ENCODE results near the gene GNB5.
"Not testable (repeated sequence)": the region's sequence is repeated elsewhere in the genome, so short reads cannot be mapped to it uniquely, and the experiment has no call there.

Gene GNB5

DNA sequence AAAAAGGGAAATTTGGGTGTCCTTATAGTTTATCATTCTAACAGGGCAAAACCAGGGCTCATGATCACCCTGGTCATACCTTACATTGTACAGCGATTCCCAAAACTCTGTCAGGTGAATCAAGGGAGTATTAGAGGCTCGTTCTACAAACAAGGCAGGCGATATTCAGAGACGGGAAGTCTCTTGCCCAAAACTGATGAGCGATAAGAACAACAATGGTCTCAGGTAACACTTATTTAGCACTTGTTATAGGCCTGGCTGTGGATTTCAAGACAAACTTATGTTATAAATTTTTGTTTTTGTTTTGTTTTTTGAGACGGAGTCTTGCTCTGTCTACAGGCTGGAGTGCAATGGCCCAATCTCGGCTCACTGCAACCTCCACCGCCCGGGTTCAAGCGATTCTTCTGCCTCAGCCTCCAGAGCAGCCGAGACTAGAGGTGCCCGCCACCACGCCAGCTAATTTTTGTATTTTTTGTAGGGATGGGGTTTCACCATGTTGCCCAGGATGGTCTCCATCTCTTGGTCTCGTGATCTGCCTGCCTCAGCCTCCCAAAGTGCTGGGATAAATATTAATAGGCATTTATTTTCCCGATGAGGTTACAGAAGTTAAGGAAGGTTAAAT lies 91.4 kb downstream of the GNB5 start:
- no peaks in the 10 kb centered on the region for H3K36me3 ChIP-seq (ENCODE audit: control insufficient read depth, insufficient read depth, low read length)
- H3K27ac ChIP-seq, result no peak overlapping the region
- no peak for TF ChIP-seq CTCF (IDR thresholded peaks at IDR 0.05)

DNA sequence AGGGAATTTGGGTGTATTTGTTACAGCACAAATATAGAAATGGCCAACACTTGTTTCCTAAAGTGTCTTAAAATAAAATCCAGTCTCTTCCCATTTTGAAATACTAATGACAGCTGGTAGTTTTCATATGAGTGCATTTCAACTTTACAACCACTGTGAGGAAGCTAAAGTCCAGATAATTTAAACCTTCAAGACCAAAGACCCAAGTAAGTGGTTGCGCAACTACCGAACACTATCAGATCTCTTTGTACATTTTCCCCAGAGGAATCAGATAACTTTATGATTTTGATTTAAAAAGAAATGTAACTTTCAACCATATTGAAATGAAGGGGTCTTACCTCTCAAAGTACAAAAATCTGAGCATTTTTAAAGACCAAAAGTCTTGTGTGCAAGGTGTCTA lies 92.9 kb downstream of the GNB5 start:
- Histone ChIP-seq H3K4me1 (no peaks in the 10 kb centered on the region), H2AFZ (no peak overlapping the region), H3K79me2 (no peaks in the 10 kb centered on the region), H3K36me3 (ENCODE audit: control insufficient read depth, insufficient read depth, low read length) (no peaks in the 10 kb centered on the region), H3K9ac (no peak overlapping the region), H3K27ac (no peak overlapping the region), H3K9me3 (ENCODE audit: control insufficient read depth, low read length) (no peaks in the 10 kb centered on the region), H3K4me2 (ENCODE audit: low read length) (no peak overlapping the region), H3K4me3 (ENCODE audit: low read depth, low read length) (no peak overlapping the region), H3K27me3 (ENCODE audit: control insufficient read depth, insufficient read depth, low read length) (no peaks in the 10 kb centered on the region)
- TF ChIP-seq CTCF (IDR thresholded peaks at IDR 0.05), result no peak

More for the DNA sequence above, 91.4 kb downstream of the GNB5 start:
- Histone ChIP-seq H2AFZ (no peak overlapping the region), H3K4me3 (ENCODE audit: low read depth, low read length) (no peak overlapping the region), H3K4me2 (ENCODE audit: low read length) (no peak overlapping the region), H3K9ac (no peak overlapping the region), H3K79me2 (no peaks in the 10 kb centered on the region), H3K27me3 (ENCODE audit: control insufficient read depth, insufficient read depth, low read length) (no peaks in the 10 kb centered on the region), H3K4me1 (no peaks in the 10 kb centered on the region), H3K9me3 (ENCODE audit: control insufficient read depth, low read length) (no peaks in the 10 kb centered on the region)

DNA sequence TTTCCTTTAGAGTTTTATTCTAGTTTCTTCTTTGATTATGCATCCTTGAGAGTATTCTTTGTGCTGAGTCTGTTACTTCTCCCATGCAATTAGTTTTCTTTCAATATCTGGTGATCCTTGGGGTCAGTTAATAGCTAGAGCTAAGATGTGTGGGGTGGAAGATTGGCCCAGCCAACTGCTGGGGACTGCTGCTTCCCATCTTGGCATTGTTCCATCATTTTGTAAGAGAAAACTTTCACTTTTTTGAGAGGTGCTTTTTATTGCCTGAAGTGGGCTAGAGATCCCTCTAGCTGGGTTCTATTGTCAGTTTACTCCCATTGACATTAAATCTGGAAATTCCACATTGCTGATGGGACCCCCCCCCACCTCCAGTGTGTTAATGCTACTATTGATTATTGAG lies 94.0 kb downstream of the GNB5 start:
- TF ChIP-seq CTCF (IDR thresholded peaks at IDR 0.05), result no peak

GRCh38 chr15:52096536-52096935 lies 94.7 kb downstream of the GNB5 start:
- not testable (repeated sequence) for H3K4me2 ChIP-seq (ENCODE audit: low read length); H3K27ac ChIP-seq; H3K79me2 ChIP-seq; H3K4me3 ChIP-seq (ENCODE audit: low read depth, low read length); H3K4me1 ChIP-seq; H3K27me3 ChIP-seq (ENCODE audit: control insufficient read depth, insufficient read depth, low read length); H3K9me3 ChIP-seq (ENCODE audit: control insufficient read depth, low read length); H2AFZ ChIP-seq; H3K36me3 ChIP-seq (ENCODE audit: control insufficient read depth, insufficient read depth, low read length); H3K9ac ChIP-seq

More for the DNA sequence above, 94.0 kb downstream of the GNB5 start:
- no peaks in the 10 kb centered on the region for H3K36me3 ChIP-seq (ENCODE audit: control insufficient read depth, insufficient read depth, low read length)
- no peaks in the 10 kb centered on the region for H3K4me1 ChIP-seq
- H3K4me3 ChIP-seq (ENCODE audit: low read depth, low read length), result no peak overlapping the region
- no peak overlapping the region for H2AFZ ChIP-seq
- H3K27me3 ChIP-seq (ENCODE audit: control insufficient read depth, insufficient read depth, low read length), result no peaks in the 10 kb centered on the region
- H3K79me2 ChIP-seq, result no peaks in the 10 kb centered on the region
- no peak overlapping the region for H3K4me2 ChIP-seq (ENCODE audit: low read length)
- H3K9ac ChIP-seq, result no peak overlapping the region
- no peak overlapping the region for H3K27ac ChIP-seq
- no peaks in the 10 kb centered on the region for H3K9me3 ChIP-seq (ENCODE audit: control insufficient read depth, low read length)

DNA sequence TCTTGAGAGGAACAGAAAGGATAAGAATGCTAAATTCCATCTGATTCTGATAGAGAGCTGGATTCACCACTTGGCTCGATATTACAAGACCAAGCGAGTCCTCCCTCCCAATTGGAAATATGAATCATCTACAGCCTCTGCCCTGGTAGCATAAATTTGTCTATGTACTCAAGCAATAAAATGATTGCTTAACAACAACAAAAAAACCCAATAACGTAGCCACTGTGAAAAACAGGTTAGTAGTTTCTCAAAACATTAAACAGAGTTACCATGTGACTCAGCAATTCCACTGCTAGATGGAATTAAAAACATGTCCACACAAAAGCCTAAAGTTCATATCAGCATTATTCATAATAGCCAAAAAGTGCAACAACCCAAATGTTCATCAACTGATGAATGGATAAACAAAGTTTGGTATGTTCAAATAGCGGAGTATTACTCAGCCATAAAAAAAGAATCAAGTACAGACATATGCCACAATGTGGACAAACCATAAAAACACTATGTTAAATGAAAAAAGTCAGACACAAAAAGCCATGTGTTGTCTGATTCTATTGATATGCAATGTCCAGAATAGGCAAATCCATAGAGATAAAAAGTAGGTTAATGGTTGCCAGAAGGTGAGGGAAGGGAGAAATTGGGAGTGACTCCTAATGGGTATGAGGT lies 95.5 kb downstream of the GNB5 start:
- no peaks in the 10 kb centered on the region for H3K36me3 ChIP-seq (ENCODE audit: control insufficient read depth, insufficient read depth, low read length)
- H3K27ac ChIP-seq, result no peak overlapping the region
- H3K27me3 ChIP-seq (ENCODE audit: control insufficient read depth, insufficient read depth, low read length), result no peaks in the 10 kb centered on the region
- no peaks in the 10 kb centered on the region for H3K9me3 ChIP-seq (ENCODE audit: control insufficient read depth, low read length)
- H3K9ac ChIP-seq, result no peak overlapping the region
- no peak overlapping the region for H2AFZ ChIP-seq
- H3K4me3 ChIP-seq (ENCODE audit: low read depth, low read length), result no peak overlapping the region
- H3K4me1 ChIP-seq, result no peaks in the 10 kb centered on the region
- H3K4me2 ChIP-seq (ENCODE audit: low read length), result no peak overlapping the region
- no peak for TF ChIP-seq CTCF (IDR thresholded peaks at IDR 0.05)
- H3K79me2 ChIP-seq, result no peaks in the 10 kb centered on the region
